H54 (cell line): ENCODE data around the gene TACSTD2.
"Not testable (repeated sequence)": the region's sequence is repeated elsewhere in the genome, so short reads cannot be mapped to it uniquely, and the experiment has no call there.

Source experiments
- DNase-seq: peaks from one replicate; pipeline ENCODE4 v3.0.0; 2011; ENCODE audit warnings: low spot score, mixed read lengths; ENCODE audit not compliant: insufficient read length
- FAIRE-seq: peaks from 3 replicates; lab custom pipeline; 2011; peaks lifted over from hg19 to GRCh38; lab: Jason Lieb, UNC
- POLR2A ChIP-seq: IDR thresholded peaks from 2 replicates; pipeline ENCODE4 v1.6.1; 2011; ENCODE audit warnings: low read depth, mild to moderate bottlenecking, low read length

TACSTD2 gene

GRCh38 chr1:58576727-58577653, at the start of gene TACSTD2:
TSS of gene TACSTD2 (minus strand) at chr1:58577252. CDS start at chr1:58577156, 96 bp downstream.
- FAIRE-seq, result no peak
- DNase-seq, result no peak

GRCh38 chr1:58626293-58626692, 49.2 kb upstream of the TACSTD2 start:
- DNase-seq (no peak), FAIRE-seq (no peak)
- no peak for TF ChIP-seq POLR2A

More at GRCh38 chr1:58576727-58577653, at the start of gene TACSTD2:
- no peak for TF ChIP-seq POLR2A

GRCh38 chr1:58623259-58623658, 46.2 kb upstream of the TACSTD2 start:
- not testable (repeated sequence) for DNase-seq, FAIRE-seq

- no peak for FAIRE-seq
Measured at GRCh38 chr1:58622571-58622970, 45.5 kb upstream of the TACSTD2 start.

GRCh38 chr1:58621391-58621790, 44.3 kb upstream of the TACSTD2 start:
- no peak for TF ChIP-seq POLR2A
- FAIRE-seq (no peak), DNase-seq (no peak)

More at GRCh38 chr1:58622571-58622970, 45.5 kb upstream of the TACSTD2 start:
- no peak for TF ChIP-seq POLR2A
- DNase-seq, result no peak

GRCh38 chr1:58620926-58621325, 43.9 kb upstream of the TACSTD2 start:
- TF ChIP-seq POLR2A, result no peak
- FAIRE-seq, result no peak
- DNase-seq, result no peak

GRCh38 chr1:58620259-58620658, 43.2 kb upstream of the TACSTD2 start:
- FAIRE-seq (no peak), DNase-seq (no peak)
- no peak for TF ChIP-seq POLR2A

GRCh38 chr1:58619286-58620054, 42.4 kb upstream of the TACSTD2 start:
- DNase-seq (no peak), FAIRE-seq (no peak)
- TF ChIP-seq POLR2A, result no peak

GRCh38 chr1:58618303-58618702, 41.3 kb upstream of the TACSTD2 start:
- peak; percentile 62 for DNase-seq
- FAIRE-seq, result peak; percentile 89
- TF ChIP-seq POLR2A, result no peak

GRCh38 chr1:58611861-58612385, 34.9 kb upstream of the TACSTD2 start:
- DNase-seq, result no peak
- TF ChIP-seq POLR2A, result no peak
- FAIRE-seq, result no peak

GRCh38 chr1:58608945-58609344, 31.9 kb upstream of the TACSTD2 start:
- no peak for TF ChIP-seq POLR2A
- FAIRE-seq (no peak), DNase-seq (no peak)

- TF ChIP-seq POLR2A, result no peak
- FAIRE-seq, result no peak
Measured at GRCh38 chr1:58608297-58608696, 31.2 kb upstream of the TACSTD2 start.

GRCh38 chr1:58607391-58607790, 30.3 kb upstream of the TACSTD2 start:
- DNase-seq (no peak), FAIRE-seq (no peak)
- no peak for TF ChIP-seq POLR2A

More at GRCh38 chr1:58608297-58608696, 31.2 kb upstream of the TACSTD2 start:
- no peak for DNase-seq

- DNase-seq, FAIRE-seq: not testable (repeated sequence)
Measured at GRCh38 chr1:58601921-58602320, 24.9 kb upstream of the TACSTD2 start.
